ENCODE results near the gene SORBS1.

GRCh38 chr10:95536017-95536416 is 25.2 kb downstream of the SORBS1 start:
- no peak for TF ChIP-seq CTCF (IDR thresholded peaks at IDR 0.05)
- TF ChIP-seq POLR2A (IDR thresholded peaks at IDR 0.05): no peak
- peak in 1 of 2 donors; percentile 69 for TF ChIP-seq POLR2AphosphoS5 (IDR thresholded peaks at IDR 0.05; ENCODE audit: insufficient read depth in 1 of 2, low read depth in 1 of 2)
